A673 (cell line): ENCODE measurements around the gene GPR31.

Experiments
- EZH2 ChIP-seq: fragments of 200-600 bp; sonication (generic); IDR thresholded peaks from 2 replicates; pipeline ENCODE4 v1.6.1; 2017; ENCODE audit warnings: borderline replicate concordance, low read depth, mild to moderate bottlenecking, mixed read lengths, antibody characterized with exemption, low read length; ENCODE audit not compliant: poor library complexity, severe bottlenecking
- TF ChIP-seq, protein P1 (sequence below): fragments of 300-800, 200-600 bp; sonication (generic); conservative IDR thresholded peaks from 2 replicates; pipeline ENCODE4 v1.5.1; 2017; ENCODE audit warnings: low read depth, mild to moderate bottlenecking, antibody characterized with exemption, low read length, moderate library complexity, mixed read lengths

GRCh38 chr6:167146977-167147376 is 10.8 kb downstream of the GPR31 start:
- TF ChIP-seq, protein P1, sequence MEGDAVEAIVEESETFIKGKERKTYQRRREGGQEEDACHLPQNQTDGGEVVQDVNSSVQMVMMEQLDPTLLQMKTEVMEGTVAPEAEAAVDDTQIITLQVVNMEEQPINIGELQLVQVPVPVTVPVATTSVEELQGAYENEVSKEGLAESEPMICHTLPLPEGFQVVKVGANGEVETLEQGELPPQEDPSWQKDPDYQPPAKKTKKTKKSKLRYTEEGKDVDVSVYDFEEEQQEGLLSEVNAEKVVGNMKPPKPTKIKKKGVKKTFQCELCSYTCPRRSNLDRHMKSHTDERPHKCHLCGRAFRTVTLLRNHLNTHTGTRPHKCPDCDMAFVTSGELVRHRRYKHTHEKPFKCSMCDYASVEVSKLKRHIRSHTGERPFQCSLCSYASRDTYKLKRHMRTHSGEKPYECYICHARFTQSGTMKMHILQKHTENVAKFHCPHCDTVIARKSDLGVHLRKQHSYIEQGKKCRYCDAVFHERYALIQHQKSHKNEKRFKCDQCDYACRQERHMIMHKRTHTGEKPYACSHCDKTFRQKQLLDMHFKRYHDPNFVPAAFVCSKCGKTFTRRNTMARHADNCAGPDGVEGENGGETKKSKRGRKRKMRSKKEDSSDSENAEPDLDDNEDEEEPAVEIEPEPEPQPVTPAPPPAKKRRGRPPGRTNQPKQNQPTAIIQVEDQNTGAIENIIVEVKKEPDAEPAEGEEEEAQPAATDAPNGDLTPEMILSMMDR, result no peak
- no peak for TF ChIP-seq EZH2
